Measurements from ENCODE around the gene SERPINB3.
"Not testable (repeated sequence)": the region's sequence is repeated elsewhere in the genome, so short reads cannot be mapped to it uniquely, and the experiment has no call there.

Gene SERPINB3

DNA sequence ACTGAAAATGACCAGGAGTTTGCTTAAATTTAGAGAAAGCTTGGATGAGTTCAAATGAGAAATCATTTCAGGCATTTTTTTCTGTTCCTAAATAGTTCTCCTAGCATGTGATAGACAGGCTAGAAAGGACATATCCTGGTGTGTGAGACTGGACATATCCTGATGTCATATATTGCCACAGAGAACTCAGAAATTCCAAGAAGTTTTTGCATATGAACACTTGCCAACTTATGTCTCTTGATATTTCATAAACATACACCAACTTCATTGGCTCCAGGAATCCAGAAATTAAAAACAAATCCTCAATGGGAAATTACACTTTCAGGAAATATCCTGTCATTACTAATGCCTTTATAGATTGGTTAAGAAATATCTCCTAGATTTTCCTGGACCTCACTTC, 14.8 kb downstream of the SERPINB3 start:
- no peak for DNase-seq (ENCODE audit: low read depth, low spot score)

DNA sequence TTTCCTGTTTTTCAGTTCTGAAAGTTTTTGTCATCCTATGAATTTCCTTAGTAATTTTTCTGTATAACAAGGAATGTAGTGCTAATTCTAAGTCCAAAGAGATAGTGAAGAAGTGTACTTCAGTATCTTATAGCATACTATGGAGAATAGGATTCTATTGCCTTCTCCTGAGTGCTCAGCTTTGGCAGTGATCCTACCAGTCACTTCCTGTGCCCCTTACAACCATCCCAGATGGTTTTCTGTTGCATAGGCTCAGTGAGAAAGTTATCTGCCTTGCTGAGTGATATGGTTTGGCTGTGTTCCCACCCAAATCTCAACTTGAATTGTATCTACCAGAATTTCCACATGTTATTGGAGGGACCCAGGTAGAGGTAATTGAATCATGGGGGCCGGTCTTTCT, 17.0 kb downstream of the SERPINB3 start:
- not testable (repeated sequence) for DNase-seq (ENCODE audit: low read depth, low spot score)

DNA sequence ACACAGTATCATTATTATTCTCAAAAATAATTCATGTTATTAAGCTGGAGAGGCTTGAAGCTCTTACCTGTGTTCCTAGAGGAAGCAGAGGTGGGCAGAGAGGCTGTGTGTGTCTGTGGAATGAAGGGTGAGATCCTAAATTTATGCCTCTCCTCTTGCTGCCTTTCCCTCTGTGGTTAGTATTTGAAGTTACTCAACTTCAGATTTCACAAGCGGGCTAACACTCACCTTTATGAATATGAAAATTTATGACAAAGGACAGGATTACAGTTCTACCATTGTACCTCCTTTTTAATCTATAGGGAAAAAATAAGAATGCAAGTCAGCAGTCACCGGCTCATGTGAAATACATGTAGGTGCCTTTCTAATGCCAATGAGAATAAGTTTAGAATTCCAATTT, 17.6 kb downstream of the SERPINB3 start, which contains the start of gene SERPINB4:
TSS of gene SERPINB4 (minus strand) at position 115 of the 400 bp plus-strand sequence. CDS start 679 bp downstream, outside the sequence.
- not testable (repeated sequence) for DNase-seq (ENCODE audit: low read depth, low spot score)

DNA sequence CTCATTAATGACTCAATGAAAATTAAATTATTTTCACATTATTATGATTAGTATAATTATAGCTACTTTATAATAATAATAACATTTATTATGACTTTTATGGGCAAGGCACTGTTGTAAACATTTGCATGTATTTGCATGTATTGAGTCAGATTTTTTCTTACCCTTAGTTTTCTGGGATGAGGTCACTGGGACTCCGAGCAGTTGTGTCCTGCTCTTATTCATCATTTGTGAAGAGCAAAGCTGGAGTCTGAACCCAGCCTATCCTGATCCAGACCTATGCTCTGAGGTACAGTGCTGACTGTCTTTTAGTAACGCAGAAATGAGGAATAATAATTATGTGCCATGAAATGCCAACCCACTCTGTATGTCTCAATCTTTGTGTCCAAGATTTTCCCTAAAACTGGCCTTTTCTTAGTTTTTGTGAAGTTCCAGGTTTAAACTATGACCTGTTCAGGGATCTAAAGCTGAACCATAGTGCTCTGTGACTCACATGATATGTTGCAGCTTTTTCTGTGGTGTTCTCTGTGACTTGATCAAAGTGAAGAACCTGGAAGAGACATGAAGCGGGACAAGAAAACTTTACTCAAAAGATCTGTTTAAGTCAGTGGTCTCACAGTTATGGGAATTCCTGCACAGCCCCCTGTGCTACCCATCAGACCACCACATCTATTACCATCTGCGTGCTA, 18.9 kb downstream of the SERPINB3 start:
- not testable (repeated sequence) for DNase-seq (ENCODE audit: low read depth, low spot score)

DNA sequence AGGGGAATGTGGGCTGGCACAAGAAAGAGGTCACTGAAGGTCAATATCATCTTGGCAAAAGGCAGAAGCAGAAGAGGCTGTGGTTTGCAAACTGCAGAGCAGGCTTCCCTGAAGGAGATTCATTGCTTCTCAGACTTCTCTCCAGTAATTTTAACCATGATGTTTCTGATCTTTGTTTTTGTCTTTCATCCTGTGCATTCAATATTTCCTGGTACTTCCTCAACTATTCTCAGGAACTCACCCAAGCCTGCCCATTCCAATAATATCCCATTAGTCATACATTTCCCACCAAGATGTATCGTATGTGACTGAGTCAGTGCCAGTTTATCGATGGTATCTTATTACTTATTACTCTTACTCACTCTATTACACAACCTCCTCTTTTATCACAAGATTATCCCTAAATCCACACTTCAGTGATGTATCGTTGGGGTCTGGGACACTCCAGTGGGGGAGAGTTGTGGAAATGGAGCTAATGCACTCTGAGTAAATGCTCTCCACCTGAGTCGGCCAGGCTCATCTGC, 20.5 kb downstream of the SERPINB3 start:
- DNase-seq (ENCODE audit: low read depth, low spot score) = not testable (repeated sequence)

DNA sequence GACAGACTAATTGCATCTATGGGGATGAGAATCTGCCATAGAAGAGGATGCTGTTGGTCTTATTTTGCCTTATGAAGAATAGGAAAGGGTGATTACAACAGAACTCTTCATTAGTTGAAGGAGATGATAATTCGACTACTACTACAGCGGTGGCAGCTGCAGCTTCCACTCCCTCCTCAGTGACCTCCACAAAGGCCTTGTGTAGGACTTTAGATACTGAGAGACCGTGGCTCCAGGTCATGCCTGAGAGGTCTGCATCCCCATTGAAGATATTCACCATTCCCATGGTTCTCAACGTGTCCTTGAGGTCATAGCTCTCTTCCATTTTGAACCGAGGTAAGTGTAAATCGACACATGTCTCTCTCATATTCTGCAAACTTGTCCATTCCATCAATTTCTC, 24.0 kb downstream of the SERPINB3 start:
- no peak for DNase-seq (ENCODE audit: low read depth, low spot score)

DNA sequence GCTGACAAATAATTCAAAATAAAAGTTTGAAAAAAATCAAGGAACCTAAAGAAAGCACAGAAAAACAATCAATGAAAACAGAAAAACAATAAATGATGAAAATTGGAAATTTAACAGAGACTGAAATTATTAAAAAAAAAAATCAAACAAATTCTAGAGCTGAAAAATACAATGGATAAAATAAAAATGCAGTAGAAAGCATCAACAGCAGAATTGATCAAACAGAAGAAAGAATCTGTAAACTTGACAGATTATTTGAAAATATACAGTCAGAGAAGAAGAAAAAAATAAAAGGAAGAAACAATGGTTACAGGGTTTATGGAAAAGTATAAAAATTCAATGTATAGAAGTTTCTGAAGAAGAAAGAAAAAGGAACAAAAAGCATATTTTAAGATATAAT, 33.9 kb downstream of the SERPINB3 start:
- DNase-seq (ENCODE audit: low read depth, low spot score) = no peak

DNA sequence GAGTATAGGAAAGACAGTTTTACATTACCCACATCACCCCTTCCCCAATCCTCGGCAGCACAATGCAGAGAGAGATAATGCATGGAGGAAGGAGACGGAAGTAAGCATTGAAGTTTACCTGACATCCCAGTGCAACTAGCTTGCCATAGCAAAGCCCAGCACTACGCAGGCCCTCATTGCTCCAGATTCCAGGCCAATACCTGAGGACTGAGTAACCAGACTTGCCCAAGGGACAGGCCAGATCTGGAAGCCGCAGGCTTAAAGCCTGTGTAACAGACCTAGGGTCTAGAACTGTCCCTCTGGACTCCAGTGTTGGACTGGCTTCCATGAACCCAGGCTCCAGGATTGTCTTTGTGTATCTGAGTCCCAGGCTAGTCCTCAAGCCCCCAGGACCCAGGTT, 35.3 kb downstream of the SERPINB3 start:
- DNase-seq (ENCODE audit: low read depth, low spot score) = no peak

DNA sequence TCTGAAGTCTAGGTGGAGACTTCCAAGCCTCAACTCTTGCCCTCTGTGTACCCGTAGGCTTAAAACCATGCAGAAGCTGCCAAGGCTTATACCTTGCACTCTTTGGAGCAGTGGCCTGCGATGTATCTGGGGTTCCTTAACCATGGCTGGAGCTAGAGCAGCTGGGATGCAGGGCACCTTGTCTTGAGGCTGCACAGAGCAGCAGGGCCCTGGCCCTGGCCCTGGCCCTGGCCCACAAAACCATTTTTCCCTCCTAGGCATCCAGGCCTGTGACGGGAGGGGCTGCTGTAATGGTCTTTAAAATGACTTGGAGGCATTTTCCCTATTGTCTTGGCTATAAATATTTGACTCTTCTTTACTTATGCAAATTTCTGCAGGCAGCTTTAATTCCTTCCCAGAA, 36.8 kb downstream of the SERPINB3 start:
- DNase-seq (ENCODE audit: low read depth, low spot score) = no peak

DNA sequence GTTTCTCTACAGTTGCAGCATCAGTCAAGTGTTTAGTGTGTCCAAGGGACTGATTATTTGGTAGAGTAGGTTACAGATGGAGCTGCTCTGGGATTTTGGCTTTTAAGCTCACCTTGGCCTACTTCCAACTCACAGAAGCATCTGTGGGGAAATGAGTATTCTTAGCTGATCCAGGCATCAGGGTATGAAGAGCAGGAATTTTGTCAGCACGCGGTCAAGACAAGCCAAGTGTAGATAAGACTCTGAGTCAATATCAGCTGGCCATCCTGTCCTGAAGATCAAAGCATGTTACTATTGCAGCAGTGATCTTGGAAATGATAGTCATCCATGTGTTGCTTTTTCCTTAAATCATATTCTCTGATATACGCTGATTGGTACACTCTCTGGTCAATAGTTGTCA, 42.0 kb downstream of the SERPINB3 start:
- no peak for DNase-seq (ENCODE audit: low read depth, low spot score)

DNA sequence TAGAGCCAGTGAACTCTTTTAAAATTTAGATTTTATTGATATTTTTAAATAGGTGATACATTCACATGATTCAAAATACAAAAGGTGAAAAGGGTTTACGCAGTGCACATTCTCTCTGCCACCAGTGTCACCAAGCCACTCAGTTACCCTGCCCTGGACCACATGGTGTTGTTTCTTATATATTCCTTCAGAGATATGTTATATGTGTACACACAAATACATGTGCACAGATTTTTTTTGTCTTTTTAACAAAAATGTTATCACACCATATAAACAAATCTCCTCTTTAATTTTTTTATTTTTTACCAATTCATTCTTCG, 43.8 kb downstream of the SERPINB3 start:
- DNase-seq (ENCODE audit: low read depth, low spot score) = no peak

DNA sequence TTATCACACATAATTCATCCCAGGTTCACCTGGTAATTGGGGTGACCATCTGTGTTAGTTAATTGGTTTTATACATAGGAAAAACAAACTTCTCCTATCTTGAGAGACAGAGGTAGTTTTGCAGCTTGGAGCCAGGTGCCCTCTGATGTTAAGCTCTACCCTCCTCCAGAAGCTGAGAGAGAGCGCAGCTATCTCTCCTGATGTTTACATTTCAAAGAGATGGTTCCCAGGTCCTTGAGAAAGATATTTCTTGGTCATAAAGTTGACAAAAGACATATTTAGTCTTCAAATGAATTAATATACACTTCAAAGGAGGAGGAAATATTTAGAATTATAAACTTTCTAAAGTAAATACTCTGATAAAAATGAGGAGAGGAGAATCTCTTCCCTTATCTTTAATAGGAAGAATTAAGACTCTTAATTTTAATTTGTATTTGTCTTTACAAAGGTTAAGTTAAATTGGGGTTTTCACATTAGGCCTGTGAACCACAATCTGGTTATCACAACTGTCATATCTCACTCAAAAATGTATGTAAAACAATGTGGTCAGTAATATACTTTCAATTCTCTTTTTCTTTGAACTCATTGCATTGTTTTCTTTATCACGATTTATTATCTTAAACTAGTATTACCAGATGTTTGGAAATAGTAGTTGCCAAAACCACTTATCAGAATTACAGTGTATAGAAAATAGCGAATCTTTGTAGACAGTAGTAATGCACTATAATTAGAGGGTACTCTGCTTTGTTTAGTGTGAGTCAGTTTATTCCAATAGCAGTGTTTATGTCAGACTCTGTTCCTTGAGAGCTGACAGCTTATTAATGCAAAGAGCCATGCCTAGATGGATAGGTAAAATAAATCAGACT, 44.4 kb downstream of the SERPINB3 start:
- DNase-seq (ENCODE audit: low read depth, low spot score) = no peak

DNA sequence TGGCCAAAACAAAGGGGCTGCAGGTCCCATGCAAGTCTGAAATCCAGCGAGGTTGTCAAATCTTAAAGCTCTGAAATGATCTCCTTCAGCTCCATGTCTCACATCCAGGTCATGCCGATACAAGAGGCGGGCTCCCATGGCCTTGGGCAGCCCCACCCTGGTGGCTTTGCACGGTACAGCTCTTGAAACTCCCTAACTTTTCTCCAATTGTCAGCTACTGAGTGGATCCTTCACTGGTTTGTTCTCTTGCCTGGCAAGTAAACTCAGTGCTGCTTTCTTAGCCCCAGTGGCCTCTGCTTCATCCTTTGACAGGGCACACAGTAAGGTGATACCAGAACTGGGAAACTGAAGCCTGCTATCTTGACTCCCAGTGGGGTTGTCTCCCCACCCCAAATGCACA, 48.3 kb downstream of the SERPINB3 start:
- DNase-seq (ENCODE audit: low read depth, low spot score) = no peak

DNA sequence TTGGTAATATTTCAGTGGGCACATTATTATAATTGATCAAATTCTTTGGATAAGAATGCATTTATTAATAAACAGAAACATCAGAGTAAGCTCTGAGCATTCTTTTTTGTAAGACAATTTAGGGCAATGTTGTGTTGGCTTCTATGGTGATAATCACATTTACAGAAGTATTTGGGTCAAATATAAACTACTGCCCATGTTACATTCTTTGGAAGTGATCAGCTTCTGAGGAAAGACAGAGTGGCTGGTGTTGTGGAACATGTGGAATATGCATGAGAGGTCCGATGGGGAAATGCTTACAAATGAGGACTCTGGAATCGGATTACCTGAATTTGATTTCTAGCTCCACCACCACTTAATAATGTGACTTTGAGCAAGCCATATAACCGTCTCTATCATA, 55.2 kb downstream of the SERPINB3 start:
- DNase-seq (ENCODE audit: low read depth, low spot score) = no peak

Data from smooth muscle cell of the brain vasculature (primary cell).